NCI-H2196 (cell line): ENCODE measurements around the gene TMPRSS6.

Experiments used
- DNase-seq: peaks from one replicate; lab custom pipeline; 2025; ENCODE audit not compliant: unreplicated experiment; lab: John Stamatoyannopoulos, UW

TMPRSS6 gene

GRCh38 chr22:37069719-37070118 lies 39.8 kb downstream of the TMPRSS6 start:
- DNase-seq, result no peak

GRCh38 chr22:37069319-37069718 lies 40.2 kb downstream of the TMPRSS6 start:
- DNase-seq, result no peak

GRCh38 chr22:37068859-37069258 lies 40.7 kb downstream of the TMPRSS6 start:
- DNase-seq, result no peak

- no peak for DNase-seq
These were observed 42.1 kb downstream of the TMPRSS6 start for GRCh38 chr22:37067428-37067827.

GRCh38 chr22:37065961-37066360 lies 43.6 kb downstream of the TMPRSS6 start:
- DNase-seq, result no peak

- no peak for DNase-seq
These were observed 44.3 kb downstream of the TMPRSS6 start for GRCh38 chr22:37065180-37065579.

- no peak for DNase-seq
These were observed 45.0 kb downstream of the TMPRSS6 start for GRCh38 chr22:37064553-37064952.

GRCh38 chr22:37063431-37064420 lies 45.8 kb downstream of the TMPRSS6 start:
- peak; percentile 65 for DNase-seq

- DNase-seq, result no peak
These were observed 46.7 kb downstream of the TMPRSS6 start for GRCh38 chr22:37062702-37063381.

GRCh38 chr22:37062376-37062675 lies 47.2 kb downstream of the TMPRSS6 start:
- DNase-seq, result no peak

- no peak for DNase-seq
These were observed 47.7 kb downstream of the TMPRSS6 start for GRCh38 chr22:37061611-37062375.

- peak; percentile 4 for DNase-seq
These were observed 48.5 kb downstream of the TMPRSS6 start for GRCh38 chr22:37060801-37061610.

- no peak for DNase-seq
These were observed 49.5 kb downstream of the TMPRSS6 start for GRCh38 chr22:37059876-37060449.

GRCh38 chr22:37058917-37059701 lies 50.4 kb downstream of the TMPRSS6 start:
- DNase-seq, result no peak

GRCh38 chr22:37057796-37058510 lies 51.6 kb downstream of the TMPRSS6 start:
- DNase-seq, result no peak

- DNase-seq, result no peak
These were observed 52.3 kb downstream of the TMPRSS6 start for GRCh38 chr22:37057226-37057625.

GRCh38 chr22:37056246-37056645 lies 53.3 kb downstream of the TMPRSS6 start:
- DNase-seq, result no peak

- DNase-seq, result no peak
These were observed 54.7 kb downstream of the TMPRSS6 start for GRCh38 chr22:37054600-37055365.
